H9 (cell line): ENCODE results near the gene MLLT6. TPM values are rescaled to one million over a fixed set of nuclear protein-coding genes. Genes with fewer than 3 reads are reported as not detected.
A peak's percentile ranks its signal among the peaks of the same experiment; 100 is the strongest.

Source experiments
- DNase-seq: peaks from one replicate; pipeline ENCODE4 v3.0.0-alpha.2; 2017
- H2AFZ ChIP-seq: one replicate; pipeline ENCODE4 v1.6.1; 2013; ENCODE audit warnings: mild to moderate bottlenecking, low read length, control low read depth, moderate library complexity
- H2AK5ac ChIP-seq: 2 replicates; pipeline ENCODE4 v1.6.1; 2013; ENCODE audit warnings: low read length, control low read depth, mixed read lengths; ENCODE audit not compliant: insufficient read length
- H2BK120ac ChIP-seq: one replicate; pipeline ENCODE4 v1.6.1; 2013; ENCODE audit warnings: low read depth, mild to moderate bottlenecking, low read length, control low read depth, inconsistent platforms; ENCODE audit not compliant: poor library complexity, severe bottlenecking
- H2BK12ac ChIP-seq: 2 replicates; pipeline ENCODE4 v1.6.1; 2013; ENCODE audit warnings: low read length, control low read depth, mixed read lengths, low read depth; ENCODE audit not compliant: insufficient read length
- H2BK15ac ChIP-seq: 2 replicates; pipeline ENCODE4 v1.6.1; 2013; ENCODE audit warnings: low read depth, low read length, control low read depth
- H2BK20ac ChIP-seq: one replicate; pipeline ENCODE4 v1.6.1; 2013; ENCODE audit warnings: low read depth, mild to moderate bottlenecking, low read length, control low read depth, inconsistent platforms; ENCODE audit not compliant: poor library complexity, severe bottlenecking
- H2BK5ac ChIP-seq: 2 replicates; pipeline ENCODE4 v1.6.1; 2013; ENCODE audit warnings: low read length, control low read depth, mixed read lengths; ENCODE audit not compliant: insufficient read length
- H3K14ac ChIP-seq: 2 replicates; pipeline ENCODE4 v1.6.1; 2013; ENCODE audit warnings: low read length, control low read depth; ENCODE audit not compliant: insufficient read depth
- H3K18ac ChIP-seq: 2 replicates; pipeline ENCODE4 v1.6.1; 2013; ENCODE audit warnings: low read depth, mild to moderate bottlenecking, mixed read lengths, low read length, control low read depth; ENCODE audit not compliant: insufficient read length
- H3K23ac ChIP-seq: 2 replicates; pipeline ENCODE4 v1.6.1; 2013; ENCODE audit warnings: low read length, control low read depth, mixed read lengths, low read depth; ENCODE audit not compliant: insufficient read length
- H3K23me2 ChIP-seq: 2 replicates; pipeline ENCODE4 v1.6.1; 2013; ENCODE audit warnings: low read depth, mild to moderate bottlenecking, mixed read lengths, low read length, control low read depth; ENCODE audit not compliant: insufficient read length, poor library complexity, severe bottlenecking
- H3K27ac ChIP-seq: 2 replicates; pipeline ENCODE4 v1.5.1; 2013; ENCODE audit warnings: low read length, control low read depth, mixed read lengths, low read depth; ENCODE audit not compliant: insufficient read length
- H3K27me3 ChIP-seq: 2 replicates; pipeline ENCODE4 v1.6.1; 2013; ENCODE audit warnings: low read length, control low read depth, inconsistent platforms; ENCODE audit not compliant: insufficient read depth
- H3K4ac ChIP-seq: 2 replicates; pipeline ENCODE4 v1.6.1; 2013; ENCODE audit warnings: low read depth, mild to moderate bottlenecking, control low read depth, inconsistent platforms, low read length, moderate library complexity
- H3K4me1 ChIP-seq: 2 replicates; pipeline ENCODE4 v1.6.1; 2013; ENCODE audit warnings: low read length, control low read depth, inconsistent platforms; ENCODE audit not compliant: insufficient read depth
- H3K4me2 ChIP-seq: 2 replicates; pipeline ENCODE4 v1.6.1; 2013; ENCODE audit warnings: low read length, control low read depth, mixed read lengths; ENCODE audit not compliant: insufficient read length, insufficient read depth
- H3K56ac ChIP-seq: 2 replicates; pipeline ENCODE4 v1.6.1; 2013; ENCODE audit warnings: low read depth, mild to moderate bottlenecking, mixed read lengths, low read length, control low read depth; ENCODE audit not compliant: insufficient read length
- H3K79me1 ChIP-seq: 2 replicates; pipeline ENCODE4 v1.6.1; 2013; ENCODE audit warnings: low read depth, mild to moderate bottlenecking, moderate library complexity, low read length, control low read depth, inconsistent platforms; ENCODE audit not compliant: insufficient read depth, poor library complexity, severe bottlenecking
- H3K79me2 ChIP-seq: 2 replicates; pipeline ENCODE4 v1.6.1; 2013; ENCODE audit warnings: low read length, control low read depth, inconsistent platforms; ENCODE audit not compliant: insufficient read depth
- H3K9ac ChIP-seq: 2 replicates; pipeline ENCODE4 v1.6.1; 2013; ENCODE audit warnings: low read length, control low read depth, mixed read lengths; ENCODE audit not compliant: insufficient read length; ENCODE audit errors: extremely low read depth
- H3K9me3 ChIP-seq: one replicate; pipeline ENCODE4 v1.6.1; 2013; ENCODE audit warnings: low read depth, low read length, inconsistent platforms; ENCODE audit not compliant: control insufficient read depth
- H3T11ph ChIP-seq: one replicate; pipeline ENCODE4 v1.6.1; 2013; ENCODE audit warnings: mild to moderate bottlenecking, low read length, control low read depth, inconsistent platforms
- H4K20me1 ChIP-seq: one replicate; pipeline ENCODE4 v1.6.1; 2013; ENCODE audit not compliant: control insufficient read depth, insufficient read length, insufficient read depth
- H4K5ac ChIP-seq: 2 replicates; pipeline ENCODE4 v1.6.1; 2013; ENCODE audit warnings: low read depth, mild to moderate bottlenecking, mixed read lengths, low read length, control low read depth; ENCODE audit not compliant: insufficient read length
- H4K8ac ChIP-seq: replicated peaks from 2 replicates; pipeline ENCODE4 v1.6.1; 2013; ENCODE audit warnings: low read length, control low read depth, mixed read lengths, low read depth; ENCODE audit not compliant: insufficient read length
- H4K91ac ChIP-seq: 2 replicates; pipeline ENCODE4 v1.6.1; 2013; ENCODE audit warnings: low read depth, mild to moderate bottlenecking, moderate library complexity, mixed read lengths, low read length, control low read depth; ENCODE audit not compliant: insufficient read length
- H3K27ac Mint-ChIP-seq, 3 experiments: 2 replicates in 2 of 3; 3 replicates in 1 of 3; pipeline ENCODE4 v1.8.0; 2020 to 2021; ENCODE audit warnings: mixed read lengths in 3 of 3, mild to moderate bottlenecking in 1 of 3, moderate library complexity in 1 of 3
- H3K27me3 Mint-ChIP-seq: 2 replicates; pipeline ENCODE4 v1.8.0; 2021; ENCODE audit warnings: low read depth, mild to moderate bottlenecking, moderate library complexity, mixed read lengths
- H3K36me3 Mint-ChIP-seq, 3 experiments: 2 replicates in 2 of 3; 3 replicates in 1 of 3; pipeline ENCODE4 v1.8.0; 2020 to 2021; ENCODE audit warnings: low read depth in 3 of 3, mixed read lengths in 3 of 3; ENCODE audit not compliant: insufficient read depth in 1 of 3
- H3K4me1 Mint-ChIP-seq, 2 experiments: 2 replicates each; pipeline ENCODE4 v1.8.0; 2020; ENCODE audit warnings: mixed read lengths in 2 of 2
- H3K4me3 Mint-ChIP-seq, 2 experiments: 2 replicates in 1 of 2; 3 replicates in 1 of 2; pipeline ENCODE4 v1.8.0; 2020 to 2021; ENCODE audit warnings: mild to moderate bottlenecking in 2 of 2, mixed read lengths in 2 of 2, moderate library complexity in 1 of 2
- H3K9me3 Mint-ChIP-seq, 2 experiments: 2 replicates in 1 of 2; 3 replicates in 1 of 2; pipeline ENCODE4 v1.8.0; 2020; ENCODE audit warnings: mild to moderate bottlenecking in 2 of 2, mixed read lengths in 2 of 2, moderate library complexity in 1 of 2
- CTCF ChIP-seq: fragments of 200-600 bp; sonication (generic); conservative IDR thresholded peaks from 3 replicates; pipeline ENCODE4 v1.8.0; 2021; ENCODE audit warnings: antibody characterized with exemption, mild to moderate bottlenecking
- WGBS: extraction: QIAGEN DNeasy Blood & Tissue Kit; methylation state at CpG from one replicate; pipeline ENCODE4 v1.1.7; 2013; ENCODE audit warnings: missing lambda C conversion rate, low lambda C conversion rate, mixed read lengths; ENCODE audit not compliant: insufficient read length; ENCODE audit errors: extremely low coverage; 5-methylcytosine and 5-hydroxymethylcytosine counted together
- total RNA-seq: library from RNA; stranded (reverse); gene quantifications from 2 replicates; pipeline ENCODE4 v1.2.1, GENCODE V29; 2021

Gene MLLT6
- total RNA-seq, 1 experiment from 2014 or later, result 26.4 TPM

GRCh38 chr17:38719289-38719942, 14.3 kb downstream of the MLLT6 start:
- H2BK120ac ChIP-seq, result no peak overlapping the region
- H2AFZ ChIP-seq, result no peak overlapping the region
- H3K9me3 ChIP-seq, result no peaks in the 10 kb centered on the region
- no peaks in the 10 kb centered on the region for H3K4me1 ChIP-seq
- peaks cover 3% of the 10 kb centered on the region for H3K23me2 ChIP-seq
- peak; percentile 93 for DNase-seq
- H2AK5ac ChIP-seq, result no peak overlapping the region
- no peak overlapping the region; the same call in 1 of the 2 replicates for H3K14ac ChIP-seq
- peaks cover 4 to 14% (median 5%) of the 10 kb centered on the region in 3 experiments; a peak in 5 of 7 replicates for H3K36me3 Mint-ChIP-seq
- WGBS, result no CpG with 5 or more reads among the region's 29 CpGs
- peak overlapping the region; percentile 61 to 77 for H3K4me3 Mint-ChIP-seq
- H3K9me3 Mint-ChIP-seq, result no peaks in the 10 kb centered on the region
- H3K27ac ChIP-seq, result no peak overlapping the region
- peaks cover 52% of the 10 kb centered on the region for H3K27me3 Mint-ChIP-seq
- no peak overlapping the region for H3K23ac ChIP-seq
- H2BK5ac ChIP-seq, result no peak overlapping the region
- H3K27ac Mint-ChIP-seq, result no peak overlapping the region
- no peaks in the 10 kb centered on the region for H3K79me1 ChIP-seq
- H3K9ac ChIP-seq, result no peak overlapping the region
- no peak overlapping the region for H3T11ph ChIP-seq
- H2BK15ac ChIP-seq, result no peak overlapping the region
- H3K4me1 Mint-ChIP-seq, result peaks cover 29 to 47% of the 10 kb centered on the region in 2 experiments
- H3K79me2 ChIP-seq, result no peaks in the 10 kb centered on the region
- no peak for TF ChIP-seq CTCF
- no peak overlapping the region for H4K5ac ChIP-seq
- no peak overlapping the region for H4K91ac ChIP-seq
- peaks cover 3% of the 10 kb centered on the region for H4K20me1 ChIP-seq
- peaks cover 5% of the 10 kb centered on the region; the same call in 1 of the 2 replicates for H3K27me3 ChIP-seq
- peak overlapping the region; percentile 25 for H3K4me2 ChIP-seq
- H2BK12ac ChIP-seq, result no peak overlapping the region
- no peak overlapping the region for H3K4ac ChIP-seq
- peak overlapping the region; percentile 13 for H3K18ac ChIP-seq
- no peak overlapping the region for H2BK20ac ChIP-seq
- no peak overlapping the region for H3K56ac ChIP-seq
- no peak overlapping the region for H4K8ac ChIP-seq
